Measurements from ENCODE around the gene YLPM1.

Gene YLPM1

GRCh38 chr14:74792249-74793039 lies 29.3 kb downstream of the YLPM1 start:
- H3K4me3 ChIP-seq (ENCODE audit: extremely low read depth, insufficient read depth, low read length, poor library complexity, severe bottlenecking): no peak overlapping the region
- WGBS, 2 experiments (ENCODE audit: insufficient coverage in 2 of 2): 67 to 100% methylated on average over 1 to 3 of the region's 7 CpGs
- H3K9me3 ChIP-seq (ENCODE audit: control insufficient read depth, low read length): no peaks in the 10 kb centered on the region
- no peak overlapping the region for H3K27ac ChIP-seq (ENCODE audit: low read depth, low read length, severe bottlenecking)
- H3K36me3 ChIP-seq (ENCODE audit: control insufficient read depth, insufficient read depth, low read length): peaks cover 58% of the 10 kb centered on the region
- peaks cover 12% of the 10 kb centered on the region for H3K4me1 ChIP-seq (ENCODE audit: control insufficient read depth, insufficient read depth, low read length, poor library complexity, severe bottlenecking)

GRCh38 chr14:74793506-74794155 lies 30.5 kb downstream of the YLPM1 start:
- H3K27ac ChIP-seq (ENCODE audit: low read depth, low read length, severe bottlenecking): no peak overlapping the region
- H3K36me3 ChIP-seq (ENCODE audit: control insufficient read depth, insufficient read depth, low read length): peaks cover 58% of the 10 kb centered on the region
- 93 to 100% methylated on average over 2 of the region's 3 CpGs for WGBS, 2 experiments (ENCODE audit: insufficient coverage in 2 of 2)
- no peak overlapping the region for H3K4me3 ChIP-seq (ENCODE audit: extremely low read depth, insufficient read depth, low read length, poor library complexity, severe bottlenecking)
- no peaks in the 10 kb centered on the region for H3K9me3 ChIP-seq (ENCODE audit: control insufficient read depth, low read length)
- H3K4me1 ChIP-seq (ENCODE audit: control insufficient read depth, insufficient read depth, low read length, poor library complexity, severe bottlenecking): peaks cover 12% of the 10 kb centered on the region

- H3K36me3 ChIP-seq (ENCODE audit: control insufficient read depth, insufficient read depth, low read length): peaks cover 61% of the 10 kb centered on the region
Observed at GRCh38 chr14:74794947-74795346, 31.8 kb downstream of the YLPM1 start.

GRCh38 chr14:74799765-74800164 lies 36.6 kb downstream of the YLPM1 start:
- Histone ChIP-seq H3K9me3 (ENCODE audit: control insufficient read depth, low read length) (no peaks in the 10 kb centered on the region), H3K27ac (ENCODE audit: low read depth, low read length, severe bottlenecking) (no peak overlapping the region), H3K4me1 (ENCODE audit: control insufficient read depth, insufficient read depth, low read length, poor library complexity, severe bottlenecking) (no peaks in the 10 kb centered on the region), H3K36me3 (ENCODE audit: control insufficient read depth, insufficient read depth, low read length) (peaks cover 80% of the 10 kb centered on the region), H3K4me3 (ENCODE audit: extremely low read depth, insufficient read depth, low read length, poor library complexity, severe bottlenecking) (no peak overlapping the region)

More at GRCh38 chr14:74794947-74795346, 31.8 kb downstream of the YLPM1 start:
- Histone ChIP-seq H3K9me3 (ENCODE audit: control insufficient read depth, low read length) (no peaks in the 10 kb centered on the region), H3K4me3 (ENCODE audit: extremely low read depth, insufficient read depth, low read length, poor library complexity, severe bottlenecking) (no peak overlapping the region), H3K27ac (ENCODE audit: low read depth, low read length, severe bottlenecking) (no peak overlapping the region), H3K4me1 (ENCODE audit: control insufficient read depth, insufficient read depth, low read length, poor library complexity, severe bottlenecking) (peaks cover 12% of the 10 kb centered on the region)
- 100% methylated on average over 1 of the region's 2 CpGs; no CpG with 5 or more reads in 1 of the 2 experiments for WGBS, 2 experiments (ENCODE audit: insufficient coverage in 2 of 2)

DNA sequence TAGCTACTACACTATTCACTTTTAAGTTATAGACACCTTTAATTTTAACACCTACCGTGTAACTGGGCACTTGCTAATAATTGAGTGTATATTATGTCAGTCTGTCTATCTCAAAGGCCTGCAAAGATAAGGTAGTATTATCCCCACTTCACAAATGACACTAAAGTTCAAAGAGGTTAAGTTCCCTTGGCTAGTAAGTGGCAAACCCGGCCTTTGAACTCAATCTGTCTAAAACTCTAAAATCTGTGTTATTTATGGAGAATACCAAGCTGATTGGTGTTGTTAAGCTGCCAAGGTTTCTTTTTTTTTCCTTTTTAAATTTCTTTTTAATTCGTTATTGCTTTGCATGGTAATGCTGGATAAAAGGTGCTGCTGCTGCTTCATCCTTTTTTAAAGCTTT lies 37.7 kb downstream of the YLPM1 start:
- no peak overlapping the region for H3K4me3 ChIP-seq (ENCODE audit: extremely low read depth, insufficient read depth, low read length, poor library complexity, severe bottlenecking)
- no peak overlapping the region for H3K27ac ChIP-seq (ENCODE audit: low read depth, low read length, severe bottlenecking)
- no peaks in the 10 kb centered on the region for H3K4me1 ChIP-seq (ENCODE audit: control insufficient read depth, insufficient read depth, low read length, poor library complexity, severe bottlenecking)
- 100% methylated on average over 1 of the region's 3 CpGs; no CpG with 5 or more reads in 1 of the 2 experiments for WGBS, 2 experiments (ENCODE audit: insufficient coverage in 2 of 2)
- H3K36me3 ChIP-seq (ENCODE audit: control insufficient read depth, insufficient read depth, low read length): peaks cover 79% of the 10 kb centered on the region
- no peaks in the 10 kb centered on the region for H3K9me3 ChIP-seq (ENCODE audit: control insufficient read depth, low read length)

- peaks cover 78% of the 10 kb centered on the region for H3K36me3 ChIP-seq (ENCODE audit: control insufficient read depth, insufficient read depth, low read length)
- no peak overlapping the region for H3K4me3 ChIP-seq (ENCODE audit: extremely low read depth, insufficient read depth, low read length, poor library complexity, severe bottlenecking)
- H3K4me1 ChIP-seq (ENCODE audit: control insufficient read depth, insufficient read depth, low read length, poor library complexity, severe bottlenecking): no peaks in the 10 kb centered on the region
- 80 to 82% methylated on average over 1 to 2 of the region's 3 CpGs for WGBS, 2 experiments (ENCODE audit: insufficient coverage in 2 of 2)
- no peaks in the 10 kb centered on the region for H3K9me3 ChIP-seq (ENCODE audit: control insufficient read depth, low read length)
- H3K27ac ChIP-seq (ENCODE audit: low read depth, low read length, severe bottlenecking): no peak overlapping the region
Observed at GRCh38 chr14:74801396-74801795, 38.3 kb downstream of the YLPM1 start.

GRCh38 chr14:74804219-74804825 lies 41.2 kb downstream of the YLPM1 start:
- Histone ChIP-seq H3K4me3 (ENCODE audit: extremely low read depth, insufficient read depth, low read length, poor library complexity, severe bottlenecking) (no peak overlapping the region), H3K36me3 (ENCODE audit: control insufficient read depth, insufficient read depth, low read length) (peaks cover 70% of the 10 kb centered on the region), H3K9me3 (ENCODE audit: control insufficient read depth, low read length) (no peaks in the 10 kb centered on the region), H3K4me1 (ENCODE audit: control insufficient read depth, insufficient read depth, low read length, poor library complexity, severe bottlenecking) (no peaks in the 10 kb centered on the region), H3K27ac (ENCODE audit: low read depth, low read length, severe bottlenecking) (no peak overlapping the region)
- 97 to 100% methylated on average over 2 to 3 of the region's 4 CpGs for WGBS, 2 experiments (ENCODE audit: insufficient coverage in 2 of 2)

- no peaks in the 10 kb centered on the region for H3K4me1 ChIP-seq (ENCODE audit: control insufficient read depth, insufficient read depth, low read length, poor library complexity, severe bottlenecking)
- H3K27ac ChIP-seq (ENCODE audit: low read depth, low read length, severe bottlenecking): no peak overlapping the region
- no peak overlapping the region for H3K4me3 ChIP-seq (ENCODE audit: extremely low read depth, insufficient read depth, low read length, poor library complexity, severe bottlenecking)
- no peaks in the 10 kb centered on the region for H3K9me3 ChIP-seq (ENCODE audit: control insufficient read depth, low read length)
- 100% methylated on average over 4 of the region's 7 CpGs; no CpG with 5 or more reads in 1 of the 2 experiments for WGBS, 2 experiments (ENCODE audit: insufficient coverage in 2 of 2)
- peaks cover 78% of the 10 kb centered on the region for H3K36me3 ChIP-seq (ENCODE audit: control insufficient read depth, insufficient read depth, low read length)
Observed at GRCh38 chr14:74807853-74808545, 44.9 kb downstream of the YLPM1 start.

DNA sequence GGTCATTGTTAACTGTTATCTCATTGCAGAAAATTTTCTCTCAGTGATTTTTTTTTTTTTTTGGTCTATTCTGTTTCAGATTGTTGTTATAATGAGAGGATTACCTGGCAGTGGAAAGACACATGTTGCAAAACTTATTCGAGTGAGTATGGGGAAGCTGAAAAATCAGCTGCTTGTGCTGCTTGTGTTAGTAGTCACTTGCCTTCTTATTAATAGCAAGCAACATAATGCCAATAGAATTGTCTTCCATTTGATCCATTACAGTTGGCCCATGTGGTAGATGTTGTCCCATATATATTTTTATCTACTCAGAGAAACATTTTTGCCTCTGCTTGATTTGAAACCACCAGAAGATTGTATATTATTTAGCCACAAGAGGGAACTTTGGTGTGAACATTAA lies 53.0 kb downstream of the YLPM1 start:
- Histone ChIP-seq H3K4me3 (ENCODE audit: extremely low read depth, insufficient read depth, low read length, poor library complexity, severe bottlenecking) (no peak overlapping the region), H3K9me3 (ENCODE audit: control insufficient read depth, low read length) (no peaks in the 10 kb centered on the region), H3K4me1 (ENCODE audit: control insufficient read depth, insufficient read depth, low read length, poor library complexity, severe bottlenecking) (no peaks in the 10 kb centered on the region), H3K36me3 (ENCODE audit: control insufficient read depth, insufficient read depth, low read length) (peaks cover 85% of the 10 kb centered on the region), H3K27ac (ENCODE audit: low read depth, low read length, severe bottlenecking) (no peak overlapping the region)
- WGBS, 2 experiments (ENCODE audit: insufficient coverage in 2 of 2): no CpG with 5 or more reads among the region's 1 CpG

GRCh38 chr14:74820288-74820687 lies 57.2 kb downstream of the YLPM1 start:
- Histone ChIP-seq H3K36me3 (ENCODE audit: control insufficient read depth, insufficient read depth, low read length) (peaks cover 72% of the 10 kb centered on the region), H3K4me1 (ENCODE audit: control insufficient read depth, insufficient read depth, low read length, poor library complexity, severe bottlenecking) (no peaks in the 10 kb centered on the region), H3K4me3 (ENCODE audit: extremely low read depth, insufficient read depth, low read length, poor library complexity, severe bottlenecking) (no peak overlapping the region), H3K9me3 (ENCODE audit: control insufficient read depth, low read length) (no peaks in the 10 kb centered on the region), H3K27ac (ENCODE audit: low read depth, low read length, severe bottlenecking) (no peak overlapping the region)
- WGBS, 2 experiments (ENCODE audit: insufficient coverage in 2 of 2): 89 to 92% methylated on average over 3 of the region's 5 CpGs
